MCF 10A (cell line): ENCODE measurements around the gene PDCD1. TPM values are rescaled to one million over a fixed set of nuclear protein-coding genes. Genes with fewer than 3 reads are reported as not detected.

Source experiments
- BruUV-seq: library from RNA; stranded (reverse); fragments of 400-500 nt; replicated peaks from 2 replicates; lab custom pipeline; 2021; lab: Mats Ljungman, UMichigan
- CTCF ChIA-PET: fragments of 300-600 bp; sonication (Branson Sonifier 250); formaldehyde crosslinking; extraction: SDS; loops from one replicate; lab custom pipeline; 2021; ENCODE audit warnings: antibody characterized with exemption, inconsistent platforms; lab: Yijun Ruan, JAX
- POLR2A ChIA-PET: fragments of 300-600, 350-650 bp; sonication (Branson Sonifier 250); formaldehyde crosslinking; extraction: SDS; loops from one replicate; lab custom pipeline; 2020; ENCODE audit warnings: antibody characterized with exemption, inconsistent platforms; lab: Yijun Ruan, JAX
- DNase-seq: peaks from one replicate; pipeline ENCODE4 v3.0.0-alpha.2; 2018; ENCODE audit not compliant: unreplicated experiment
- H3K27ac Mint-ChIP-seq: one replicate; pipeline ENCODE4 v1.8.0; 2022; ENCODE audit warnings: mild to moderate bottlenecking, low read depth, mixed read lengths; ENCODE audit not compliant: unreplicated experiment
- H3K27me3 Mint-ChIP-seq: one replicate; pipeline ENCODE4 v1.8.0; 2022; ENCODE audit warnings: mixed read lengths; ENCODE audit not compliant: insufficient read depth, unreplicated experiment
- H3K36me3 Mint-ChIP-seq: one replicate; pipeline ENCODE4 v1.8.0; 2022; ENCODE audit warnings: mild to moderate bottlenecking, moderate library complexity, mixed read lengths; ENCODE audit not compliant: insufficient read depth, unreplicated experiment
- H3K4me1 Mint-ChIP-seq: one replicate; pipeline ENCODE4 v1.8.0; 2022; ENCODE audit warnings: mixed read lengths; ENCODE audit not compliant: insufficient read depth, unreplicated experiment
- H3K4me3 Mint-ChIP-seq: one replicate; pipeline ENCODE4 v1.8.0; 2022; ENCODE audit warnings: mild to moderate bottlenecking, moderate library complexity, mixed read lengths; ENCODE audit not compliant: unreplicated experiment
- H3K9me3 Mint-ChIP-seq: one replicate; pipeline ENCODE4 v1.8.0; 2022; ENCODE audit warnings: mixed read lengths; ENCODE audit not compliant: unreplicated experiment
- CTCF ChIP-seq: fragments of 200-600 bp; IDR thresholded peaks from one replicate; pipeline ENCODE4 v1.8.0; 2022; ENCODE audit warnings: antibody characterized with exemption, mild to moderate bottlenecking; ENCODE audit not compliant: unreplicated experiment
- intact Hi-C: fragments of 100-400 bp; cut with micrococcal nuclease; formaldehyde crosslinking; loops from 2 replicates; pipeline ENCODE4 v1.14.1; 2022
- total RNA-seq: library from RNA; stranded (reverse); gene quantifications from 2 replicates; pipeline ENCODE4 v1.2.3, GENCODE V29; 2022

PDCD1 gene
- total RNA-seq, 1 experiment from 2014 or later = not detected

GRCh38 chr2:241854342-241855244, 4.1 kb downstream of the PDCD1 start:
- Mint-ChIP-seq H3K27me3 (no peaks in the 10 kb centered on the region), H3K4me1 (no peaks in the 10 kb centered on the region), H3K9me3 (no peaks in the 10 kb centered on the region), H3K36me3 (no peaks in the 10 kb centered on the region), H3K27ac (no peak overlapping the region), H3K4me3 (no peak overlapping the region)
- CTCF ChIA-PET = interaction anchor here (0.7 kb wide), 2 partner anchors 493 to 1077 kb away, joined by 3 to 4 read pairs; no protein-coding TSS in a partner anchor
- no TSS peak for BruUV-seq
- no peak for TF ChIP-seq CTCF
- POLR2A ChIA-PET = no interaction called here
- intact Hi-C loops = no loop called here
- DNase-seq = no peak

- no peak for TF ChIP-seq CTCF
- no peak overlapping the region for H3K27ac Mint-ChIP-seq
- no peaks in the 10 kb centered on the region for H3K27me3 Mint-ChIP-seq
- H3K4me1 Mint-ChIP-seq = no peaks in the 10 kb centered on the region
- no peaks in the 10 kb centered on the region for H3K9me3 Mint-ChIP-seq
- no peak overlapping the region for H3K4me3 Mint-ChIP-seq
- no peaks in the 10 kb centered on the region for H3K36me3 Mint-ChIP-seq
- BruUV-seq = no TSS peak
- intact Hi-C loops = no loop called here
- no peak for DNase-seq
- CTCF ChIA-PET = interaction anchor here (0.7 kb wide), 1 partner anchor 492 kb away, joined by 3 read pairs; no protein-coding TSS in a partner anchor
- POLR2A ChIA-PET = no interaction called here
Measured at GRCh38 chr2:241853651-241854341, 4.9 kb downstream of the PDCD1 start.

- H3K36me3 Mint-ChIP-seq = no peaks in the 10 kb centered on the region
- H3K4me1 Mint-ChIP-seq = no peaks in the 10 kb centered on the region
- ChIA-PET POLR2A (no interaction called here), CTCF (interaction anchor here (1.0 kb wide), 1 partner anchor 26 kb away, joined by 5 read pairs; no protein-coding TSS in a partner anchor)
- H3K27me3 Mint-ChIP-seq = no peaks in the 10 kb centered on the region
- DNase-seq = no peak
- H3K9me3 Mint-ChIP-seq = no peaks in the 10 kb centered on the region
- TF ChIP-seq CTCF = no peak
- no peak overlapping the region for H3K4me3 Mint-ChIP-seq
- intact Hi-C loops = no loop called here
- no peak overlapping the region for H3K27ac Mint-ChIP-seq
- BruUV-seq = no TSS peak
Measured at GRCh38 chr2:241852981-241853631, 5.6 kb downstream of the PDCD1 start.
